Pons (tissue), 1 donor: Measurements from ENCODE around the gene C9orf43.
A peak's percentile ranks its signal among the peaks of the same experiment; 100 is the strongest.

Experiments
- DNase-seq: peaks from one replicate; pipeline ENCODE4 v3.0.0-alpha.2; 2016; ENCODE audit warnings: low spot score

Gene C9orf43

DNA sequence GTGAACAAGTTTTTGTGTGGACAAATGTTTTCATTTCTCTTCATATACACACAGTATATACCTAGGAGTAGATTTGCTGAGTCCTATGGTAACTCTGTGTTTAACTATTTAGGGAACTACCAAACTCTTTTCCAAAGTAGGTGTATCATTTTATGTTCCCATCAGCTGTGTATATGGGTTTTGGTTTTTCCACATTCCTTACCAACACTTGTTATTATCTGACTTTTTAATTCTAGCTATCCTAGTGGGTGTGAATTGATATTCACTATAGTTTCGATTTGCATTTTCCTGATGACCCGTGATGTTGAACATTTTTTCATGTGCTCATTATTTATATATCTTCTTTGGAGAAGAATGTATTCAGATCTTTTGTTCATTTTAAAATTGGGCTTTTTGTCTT lies 56.6 kb downstream of the C9orf43 start:
- DNase-seq: no peak

DNA sequence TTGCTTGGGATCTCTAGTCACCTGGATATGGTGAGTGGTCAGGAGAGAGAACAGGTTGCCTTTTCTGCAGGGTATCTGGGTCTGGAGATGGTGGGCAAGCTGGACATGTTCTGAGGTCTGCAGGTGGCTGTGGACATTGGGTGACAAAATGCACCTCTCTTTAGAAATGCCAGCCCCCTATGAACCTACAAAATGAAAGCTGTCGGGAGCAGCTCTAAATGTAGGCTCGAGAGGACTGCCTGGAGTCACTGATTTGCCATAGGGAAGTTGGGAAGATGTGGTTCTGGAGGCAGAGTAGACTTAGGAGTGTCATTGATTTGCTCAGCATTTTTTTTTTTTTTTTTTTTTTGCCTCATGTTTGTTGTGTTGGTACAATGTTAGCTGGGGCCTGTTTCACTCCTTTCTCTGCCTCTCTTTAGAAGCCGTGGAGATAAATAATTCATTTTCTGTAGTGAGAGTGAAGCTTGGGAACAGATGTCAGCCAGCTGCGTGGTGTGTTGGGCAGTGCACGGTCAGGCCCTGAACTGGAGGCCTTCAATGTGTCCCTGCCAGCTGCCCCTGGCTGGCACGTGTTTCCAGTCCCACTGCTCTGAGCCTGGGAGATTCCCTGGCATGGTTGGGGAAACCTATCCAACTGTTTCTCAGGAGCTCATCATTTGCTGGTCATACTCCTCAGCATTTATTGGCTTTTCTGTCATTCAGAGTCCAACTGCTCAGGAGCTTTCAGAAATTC lies 58.3 kb downstream of the C9orf43 start:
- DNase-seq: peak; percentile 55

DNA sequence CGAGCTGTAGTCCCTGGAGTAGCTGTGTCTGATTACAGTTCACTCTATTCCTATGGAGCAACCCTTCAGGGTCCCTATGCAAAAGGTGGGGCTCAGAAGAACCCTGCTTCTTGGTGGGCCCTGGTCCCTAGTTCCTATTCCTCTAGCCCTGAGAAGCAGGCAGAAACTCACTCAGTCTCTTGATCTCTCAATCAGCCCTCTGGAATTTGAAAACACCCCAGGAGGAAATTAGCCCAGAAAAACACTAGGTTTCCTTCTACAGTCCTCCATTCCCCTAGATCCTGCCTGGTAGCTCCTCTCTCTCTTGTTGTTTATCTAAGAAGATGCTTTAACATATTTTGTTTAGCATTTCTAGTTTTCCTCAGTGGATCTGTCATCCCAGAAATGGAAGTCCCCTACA lies 60.6 kb downstream of the C9orf43 start:
- DNase-seq: no peak

DNA sequence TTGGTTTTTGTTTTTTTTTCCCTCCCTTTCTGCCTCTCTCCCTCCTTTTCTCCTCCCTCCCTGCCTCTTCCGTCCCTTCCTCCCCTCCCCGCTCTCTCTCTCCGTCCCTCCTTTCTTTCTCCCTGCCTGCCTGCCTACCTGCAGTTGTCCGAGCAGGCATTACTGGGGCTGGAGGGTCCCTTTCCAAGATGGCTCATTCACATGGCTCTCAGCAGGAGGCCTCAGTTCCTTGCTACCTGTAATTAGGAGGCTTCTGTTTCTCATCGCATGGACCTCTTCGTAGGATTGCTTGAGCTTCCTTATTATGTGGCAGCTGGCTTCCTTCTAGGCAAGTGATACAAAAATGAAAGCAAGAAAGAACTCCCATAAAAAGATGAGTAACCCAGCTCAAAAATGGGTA lies 61.0 kb downstream of the C9orf43 start:
- DNase-seq: no peak

DNA sequence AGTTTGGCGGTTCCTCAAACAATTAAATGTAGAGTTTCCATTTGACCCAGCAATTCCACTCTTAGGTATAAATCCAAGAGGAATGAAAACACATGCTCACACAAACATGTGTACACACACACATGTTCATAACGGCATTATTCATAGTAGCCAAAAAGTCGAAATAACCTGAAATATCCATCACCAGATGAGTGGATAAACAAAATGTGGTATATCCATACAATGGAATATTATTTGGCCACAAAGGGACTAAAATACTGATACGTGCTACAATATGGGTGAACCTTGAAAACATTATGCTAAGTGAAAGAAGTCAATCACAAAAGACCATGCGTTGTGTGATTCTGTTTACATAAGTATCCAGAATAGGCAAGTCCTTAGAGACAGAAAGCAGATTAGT lies 61.7 kb downstream of the C9orf43 start:
- DNase-seq: no peak

DNA sequence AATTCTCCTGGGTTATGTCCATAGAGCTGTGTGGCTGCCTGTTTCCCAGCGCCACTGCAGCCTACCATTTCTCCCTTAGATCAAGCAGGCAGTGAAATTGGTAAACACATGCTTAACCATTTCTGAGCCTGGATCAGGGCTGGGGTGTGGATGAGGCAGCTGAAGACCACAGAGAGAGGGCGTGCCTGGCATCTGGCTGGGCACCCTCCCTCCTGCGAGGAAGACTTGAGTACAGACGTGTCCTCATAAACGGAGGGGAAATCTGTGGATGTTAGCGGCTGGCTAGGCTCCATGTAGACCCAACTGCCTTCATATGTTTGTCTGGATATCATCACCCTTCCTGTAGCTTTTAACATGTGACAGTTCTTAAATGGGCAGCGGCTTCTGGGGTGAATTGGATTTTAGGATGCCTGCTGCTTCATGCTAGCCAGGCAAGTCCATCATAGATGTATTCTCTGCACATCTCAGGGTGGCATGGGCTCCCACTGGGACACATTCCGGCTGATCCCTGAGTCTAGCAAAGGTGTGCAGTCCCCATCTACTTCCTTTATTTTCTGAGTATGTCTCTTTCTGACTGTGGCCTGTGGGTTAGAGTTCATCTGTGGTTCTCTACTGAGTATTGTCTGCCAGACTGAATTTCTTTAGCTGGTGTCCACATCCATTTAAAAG lies 63.9 kb downstream of the C9orf43 start:
- DNase-seq: no peak

DNA sequence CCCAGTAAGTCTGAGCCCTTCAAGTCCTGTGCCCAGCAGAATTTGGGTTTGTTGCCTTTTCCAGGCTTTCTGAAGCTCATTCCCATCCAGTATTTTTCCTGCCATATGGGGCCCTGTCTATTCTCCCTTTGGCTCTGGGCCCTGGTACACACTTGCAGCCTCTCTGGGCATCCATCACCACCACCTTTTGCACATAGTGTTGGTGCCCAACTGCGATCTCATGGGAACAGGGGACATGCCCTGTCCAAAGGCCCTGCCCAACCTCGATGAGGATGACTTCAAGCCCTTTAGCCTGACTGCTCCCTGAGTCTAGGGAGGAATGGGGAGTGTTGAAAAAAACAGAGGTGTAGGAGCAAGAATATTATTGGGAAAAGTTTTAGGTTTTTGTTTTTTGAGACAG lies 64.5 kb downstream of the C9orf43 start:
- no peak for DNase-seq

DNA sequence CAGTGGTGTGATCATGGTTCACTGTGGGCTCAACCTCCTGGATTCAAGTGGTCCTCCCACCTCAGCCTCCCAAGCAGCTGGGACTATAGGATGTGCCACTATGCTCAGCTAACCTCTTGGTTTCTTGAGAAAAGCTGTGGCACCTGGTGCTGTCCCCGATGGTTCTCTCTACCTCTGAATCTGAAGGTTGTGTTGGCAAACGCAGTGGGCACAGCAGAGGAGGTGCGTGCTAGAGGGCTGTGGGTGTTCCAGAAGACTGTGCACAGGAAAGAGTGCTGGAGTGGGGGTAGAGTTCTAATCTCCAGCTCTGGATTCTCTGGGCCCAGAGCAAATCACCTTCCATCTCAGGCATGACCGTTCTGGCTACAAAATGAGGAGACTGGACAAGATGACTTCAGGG lies 65.4 kb downstream of the C9orf43 start:
- DNase-seq: no peak

DNA sequence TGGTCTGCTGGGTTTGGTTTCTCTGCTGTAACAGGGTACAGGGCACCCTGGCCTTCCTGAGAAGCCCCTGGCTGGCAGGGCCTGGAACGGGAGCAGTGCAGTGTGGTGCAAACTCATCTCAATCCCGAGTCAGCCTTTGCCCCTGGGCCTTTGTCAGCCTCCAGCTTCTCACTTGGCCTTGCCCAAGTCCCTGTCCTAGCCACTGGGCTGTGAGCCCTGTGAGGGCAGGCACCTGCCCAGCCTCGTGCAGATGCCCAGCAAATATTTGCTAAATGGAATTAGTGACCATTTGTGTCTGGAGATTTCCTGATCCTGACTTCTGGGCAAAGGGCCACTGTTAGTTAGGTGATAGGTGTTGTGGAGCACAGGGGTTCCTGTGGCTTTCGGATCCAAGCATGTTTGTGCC lies 66.0 kb downstream of the C9orf43 start:
- no peak for DNase-seq

DNA sequence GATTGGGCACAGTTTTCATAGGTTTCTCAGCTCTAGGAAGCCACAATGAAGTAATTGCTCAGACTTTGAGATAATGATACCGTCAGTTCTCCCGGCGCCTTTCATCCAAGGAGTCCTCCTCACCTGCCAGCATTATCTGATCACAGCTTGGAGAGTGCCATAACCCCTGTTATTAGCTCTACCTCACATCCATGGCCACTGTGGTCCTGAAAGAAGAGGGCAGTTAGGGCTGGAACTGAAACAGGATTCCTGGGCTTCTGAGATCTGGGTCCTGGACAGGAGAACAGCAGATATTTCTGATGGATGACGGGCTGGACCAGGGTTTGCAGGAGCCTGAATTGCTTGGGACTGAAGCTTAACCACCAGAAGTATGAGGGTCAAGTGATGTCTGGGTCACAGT lies 66.5 kb downstream of the C9orf43 start:
- no peak for DNase-seq

DNA sequence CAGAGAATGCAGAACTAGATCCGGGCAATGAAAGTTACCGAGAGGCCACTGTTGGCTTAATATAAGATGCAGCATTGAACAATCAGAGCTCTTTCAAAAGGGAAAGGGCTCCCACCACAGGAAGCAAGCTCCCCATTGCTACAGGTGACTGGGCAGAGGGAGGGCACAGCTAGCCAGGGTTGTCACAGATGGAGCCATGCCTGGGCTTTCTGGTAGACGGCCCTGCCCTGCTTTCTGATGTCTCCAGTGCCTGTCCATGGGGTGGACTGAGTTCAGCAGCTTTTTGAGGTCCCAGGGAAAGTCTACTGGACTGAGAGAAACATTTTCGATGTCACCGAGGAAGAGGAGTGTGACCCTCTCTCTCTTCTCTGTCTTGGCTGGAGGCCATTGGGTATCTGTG lies 67.1 kb downstream of the C9orf43 start:
- no peak for DNase-seq

DNA sequence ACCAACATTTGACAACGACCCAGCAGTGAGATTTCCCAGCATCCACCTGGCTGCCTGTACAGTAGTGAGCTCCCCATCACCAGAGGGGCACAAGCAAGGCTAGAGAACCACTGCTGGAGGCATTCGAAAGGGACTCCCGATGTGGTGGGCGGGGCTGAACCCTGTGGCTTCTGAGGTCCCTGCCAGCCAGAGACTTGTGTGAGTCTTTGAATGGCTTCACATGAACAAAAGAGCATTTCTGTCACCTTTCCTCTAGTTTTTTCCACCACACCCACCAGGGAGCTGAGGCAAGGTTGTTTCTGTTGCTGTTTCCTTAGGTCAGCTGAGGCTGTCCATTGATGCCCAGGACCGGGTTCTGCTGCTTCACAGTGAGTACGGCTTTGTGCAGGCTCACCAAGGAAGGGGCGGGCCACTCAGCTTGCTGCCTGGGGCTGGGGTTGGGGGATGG lies 68.7 kb downstream of the C9orf43 start:
- DNase-seq: no peak
